HG02610 (cell line): ENCODE data around the gene CD247.
A peak's percentile ranks its signal among the peaks of the same experiment; 100 is the strongest.

Source experiments
- ATAC-seq: cut with Tn5 transposase; IDR thresholded peaks from one replicate; pipeline ENCODE4 v1.9.1; 2021; ENCODE audit warnings: mild to moderate bottlenecking, moderate library complexity; ENCODE audit not compliant: unreplicated experiment

CD247 gene

GRCh38 chr1:167440776-167441175 lies 77.6 kb downstream of the CD247 start:
- ATAC-seq = no peak

DNA sequence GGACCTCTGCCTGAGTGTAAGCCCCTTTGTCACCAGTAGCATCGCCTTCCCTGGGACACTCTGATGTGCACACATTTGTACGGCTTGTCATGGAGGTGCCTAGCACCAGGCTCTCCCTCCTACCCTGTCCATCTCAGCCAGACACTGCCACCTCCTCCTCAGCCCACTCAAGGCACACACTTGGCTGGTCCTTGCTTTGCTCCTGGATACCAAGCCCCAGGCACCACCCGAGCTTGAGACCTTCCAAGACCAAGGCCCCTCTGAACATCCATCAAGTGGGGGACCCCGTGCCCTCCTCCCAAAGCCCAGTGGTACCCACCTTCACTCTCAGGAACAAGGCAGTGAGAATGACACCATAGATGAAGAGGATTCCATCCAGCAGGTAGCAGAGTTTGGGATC lies 78.0 kb downstream of the CD247 start:
- no peak for ATAC-seq

DNA sequence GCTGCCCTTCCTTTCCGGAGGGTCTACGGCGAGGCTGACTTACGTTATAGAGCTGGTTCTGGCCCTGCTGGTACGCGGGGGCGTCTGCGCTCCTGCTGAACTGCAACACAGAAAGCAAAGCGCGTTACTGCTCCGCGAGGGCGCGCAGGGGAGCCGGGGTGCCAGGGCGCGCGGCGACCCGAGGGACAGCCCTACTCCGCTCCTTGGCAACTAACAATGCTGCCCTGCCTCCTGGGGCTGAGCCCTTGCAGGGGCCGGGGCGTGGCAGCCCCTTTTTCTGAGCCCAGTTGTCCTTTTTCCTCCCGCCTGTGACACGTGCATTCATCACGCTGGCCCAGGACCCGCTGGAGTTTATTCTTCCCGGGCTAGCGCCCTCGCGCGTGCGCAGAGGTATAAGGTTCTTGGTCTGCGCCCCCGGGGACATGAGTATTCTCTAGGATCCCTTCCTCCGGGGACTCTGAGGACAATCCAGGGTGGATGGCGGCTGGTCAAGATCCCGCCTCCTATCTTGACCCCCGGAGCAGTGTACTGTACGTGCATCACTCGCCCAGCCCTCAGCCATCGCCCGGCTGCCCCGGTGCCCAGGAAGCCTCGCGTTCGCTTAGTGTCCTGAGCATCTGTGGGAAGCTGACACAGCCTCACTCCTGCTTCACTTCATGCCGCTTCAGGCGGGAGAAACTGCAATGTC lies 78.9 kb downstream of the CD247 start:
- no peak for ATAC-seq

GRCh38 chr1:167438171-167439138 lies 79.9 kb downstream of the CD247 start:
- no peak for ATAC-seq

DNA sequence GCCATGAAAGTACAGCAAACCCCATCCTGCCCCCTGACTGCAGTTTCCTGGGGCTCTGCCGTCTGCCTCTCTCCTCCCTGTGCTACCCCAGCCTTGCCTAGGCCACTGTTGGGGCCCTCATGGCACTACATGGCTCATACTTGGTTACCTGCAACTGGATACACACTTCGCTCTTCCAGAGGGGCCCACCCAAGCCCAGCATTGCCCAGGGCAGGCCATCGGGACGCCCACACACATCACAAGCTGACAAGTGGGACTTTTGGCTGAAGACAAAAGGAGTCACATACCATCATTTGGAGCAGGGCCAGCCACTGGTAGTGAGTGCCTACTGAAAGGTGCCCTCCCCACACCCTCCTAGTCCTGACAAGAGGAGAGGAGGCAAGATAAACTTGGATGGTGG lies 82.8 kb downstream of the CD247 start:
- ATAC-seq = no peak

- ATAC-seq = no peak
Observed at GRCh38 chr1:167434306-167434705, 84.0 kb downstream of the CD247 start.

DNA sequence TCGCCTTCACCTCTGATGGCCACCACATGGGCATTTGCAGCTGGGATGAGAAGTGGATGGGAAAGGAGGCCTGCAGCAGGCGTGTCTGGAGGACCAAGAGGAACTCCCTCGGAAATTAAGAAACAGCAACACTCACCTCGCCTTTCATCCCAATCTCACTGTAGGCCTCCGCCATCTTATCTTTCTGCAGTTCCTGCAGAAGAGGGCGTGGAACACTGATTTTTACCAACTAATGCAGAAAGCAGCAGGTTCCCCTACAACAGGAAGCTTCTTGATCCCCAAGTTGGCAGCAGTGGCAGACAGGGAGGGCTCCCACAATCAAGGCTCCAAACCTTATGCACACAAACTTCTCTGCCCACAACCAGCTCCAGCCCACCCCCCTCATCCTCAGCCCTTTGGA lies 84.4 kb downstream of the CD247 start:
- no peak for ATAC-seq

GRCh38 chr1:167432780-167433179 lies 85.5 kb downstream of the CD247 start:
- no peak for ATAC-seq

- no peak for ATAC-seq
Observed at GRCh38 chr1:167431909-167432650, 86.2 kb downstream of the CD247 start.

DNA sequence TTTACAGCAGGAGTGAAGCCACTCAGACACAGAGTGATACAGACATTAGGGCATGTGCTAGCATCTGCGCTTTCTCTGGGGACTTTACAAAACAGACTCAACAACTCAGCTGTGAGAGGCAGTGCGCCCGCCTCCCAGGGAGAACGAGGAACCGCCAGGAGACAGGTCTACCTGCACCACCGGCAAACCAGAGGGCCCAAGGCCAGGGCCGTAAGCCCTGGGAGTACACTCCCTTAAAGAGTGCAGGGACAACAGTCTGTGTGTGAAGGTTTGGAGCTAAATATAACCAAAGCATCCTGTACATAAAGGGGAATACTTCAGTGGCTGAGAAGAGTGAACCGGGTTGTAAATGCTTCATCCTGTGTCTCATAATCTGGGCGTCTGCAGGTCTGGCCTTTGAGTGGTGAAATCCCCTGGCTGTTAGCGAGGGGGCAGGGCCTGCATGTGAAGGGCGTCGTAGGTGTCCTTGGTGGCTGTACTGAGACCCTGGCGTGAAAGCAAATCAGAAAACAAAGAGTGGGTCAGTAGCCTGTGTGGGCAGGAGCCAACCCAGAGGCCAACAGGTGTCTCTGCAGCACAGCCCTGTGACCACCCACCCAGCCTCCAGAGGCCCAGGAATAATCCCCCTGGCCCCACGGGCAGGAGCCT lies 86.9 kb downstream of the CD247 start:
- no peak for ATAC-seq

DNA sequence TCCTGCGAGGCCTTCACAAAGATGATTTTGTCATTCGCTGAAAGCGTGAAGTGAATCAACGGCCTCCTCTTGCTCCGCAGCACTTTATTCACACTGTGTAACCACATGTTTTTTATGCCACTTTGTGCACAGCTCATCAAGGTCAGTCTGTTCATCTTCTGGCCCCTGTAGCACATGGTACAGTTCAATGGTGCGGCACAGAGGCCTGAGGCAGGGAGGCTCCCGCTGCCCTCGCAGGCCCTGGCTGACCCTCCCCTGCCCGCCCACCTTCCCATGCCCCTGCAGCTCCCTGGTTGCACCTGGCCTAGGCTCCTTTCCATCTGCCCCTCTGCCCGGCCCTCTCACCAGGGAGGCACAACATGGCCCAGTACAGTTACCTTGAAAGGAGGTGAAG lies 87.5 kb downstream of the CD247 start:
- ATAC-seq = peak; percentile 10

GRCh38 chr1:167430134-167430848 lies 88.0 kb downstream of the CD247 start:
- ATAC-seq = peak; percentile 19

DNA sequence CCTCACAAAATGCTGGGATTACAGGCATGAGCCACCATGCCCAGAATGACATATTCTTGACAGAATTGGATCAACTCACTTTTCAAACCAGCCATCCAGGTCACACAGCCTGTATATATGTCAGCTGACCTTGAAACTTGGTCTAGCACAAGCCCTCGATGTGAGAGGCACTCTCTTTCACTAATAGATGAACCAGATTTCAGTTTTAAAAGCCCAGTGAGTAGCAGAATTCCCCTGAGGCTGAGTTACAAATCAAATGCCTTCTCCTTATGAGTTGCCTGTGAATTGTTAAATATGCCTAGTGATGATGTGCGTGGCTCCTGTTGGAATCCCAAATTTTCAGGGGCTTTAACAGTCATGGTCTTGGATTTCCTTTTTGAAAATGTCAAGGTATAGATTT lies 88.7 kb downstream of the CD247 start:
- peak; percentile 43 for ATAC-seq

DNA sequence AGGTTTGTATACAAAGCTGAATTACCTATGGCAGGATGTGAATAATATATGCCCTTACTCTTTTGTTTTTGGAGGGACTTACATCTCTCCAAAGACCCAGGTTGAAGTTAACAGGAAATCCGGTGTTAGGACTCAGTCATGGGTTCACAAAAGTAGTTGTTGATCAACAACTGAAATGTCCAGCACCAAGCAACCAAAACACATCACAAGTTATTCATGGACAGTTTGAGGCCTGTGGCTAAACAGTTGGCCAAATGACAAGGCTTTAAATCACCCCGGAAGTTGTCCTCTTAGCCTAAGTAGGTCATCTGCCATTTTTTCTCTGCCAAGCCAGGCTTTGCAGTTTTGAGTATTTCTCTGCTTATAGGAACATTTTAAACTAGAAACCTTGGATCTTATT lies 89.9 kb downstream of the CD247 start:
- no peak for ATAC-seq

DNA sequence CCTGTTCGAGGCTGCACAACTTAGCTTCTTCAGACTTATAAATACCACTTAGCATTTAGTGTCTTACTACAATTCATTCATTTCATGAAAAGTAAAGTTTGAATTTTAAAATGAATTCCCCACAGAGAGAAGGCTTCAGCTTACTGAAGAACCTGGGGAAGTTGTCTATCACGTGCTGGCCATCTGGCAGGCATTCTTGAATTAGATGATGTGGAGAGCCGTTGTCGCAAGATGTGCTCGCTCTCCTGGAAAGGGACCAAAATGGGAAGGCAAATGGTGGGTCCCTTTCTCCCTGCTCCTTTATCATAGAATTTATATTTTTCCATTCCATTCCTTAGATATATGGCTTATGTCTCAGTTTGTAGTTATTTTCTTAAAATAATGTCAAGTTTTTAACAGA lies 90.5 kb downstream of the CD247 start:
- ATAC-seq = no peak

DNA sequence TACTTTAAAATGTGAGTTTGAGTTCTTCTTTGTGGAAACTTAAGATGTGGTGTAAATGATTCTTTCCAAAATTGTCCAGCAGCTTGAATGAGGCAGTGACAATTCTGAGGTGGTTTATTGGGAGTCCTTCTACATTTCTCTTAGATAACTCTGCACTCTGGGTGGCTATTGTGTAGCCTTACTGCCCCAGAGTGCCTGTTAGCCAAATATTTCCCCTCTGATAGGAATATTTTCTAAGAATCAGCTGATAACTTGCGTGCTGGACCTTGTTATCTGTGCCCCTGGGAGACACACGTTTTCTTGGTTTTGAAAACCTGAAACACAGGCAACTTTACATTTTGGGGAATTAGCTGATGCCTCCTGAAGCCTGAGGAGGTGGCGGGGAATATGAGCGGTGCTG lies 91.6 kb downstream of the CD247 start:
- no peak for ATAC-seq

- ATAC-seq = no peak
Observed at GRCh38 chr1:167425482-167425881, 92.8 kb downstream of the CD247 start.

GRCh38 chr1:167423684-167424619 lies 94.4 kb downstream of the CD247 start:
- ATAC-seq = no peak

- no peak for ATAC-seq
Observed at GRCh38 chr1:167420510-167420909, 97.8 kb downstream of the CD247 start.
